ENCODE measurements around the gene SHISAL1.
"Not testable (repeated sequence)": the region's sequence is repeated elsewhere in the genome, so short reads cannot be mapped to it uniquely, and the experiment has no call there.

Gene SHISAL1

GRCh38 chr22:44305455-44305854 lies 7.3 kb downstream of the SHISAL1 start:
- no peak overlapping the region for H3K4me3 ChIP-seq (ENCODE audit: low read depth, low read length)

GRCh38 chr22:44304911-44305310 lies 7.8 kb downstream of the SHISAL1 start:
- no peak overlapping the region for H3K4me3 ChIP-seq (ENCODE audit: low read depth, low read length)

GRCh38 chr22:44304354-44304753 lies 8.4 kb downstream of the SHISAL1 start:
- no peak overlapping the region for H3K4me3 ChIP-seq (ENCODE audit: low read depth, low read length)

GRCh38 chr22:44302363-44302762 lies 10.4 kb downstream of the SHISAL1 start:
- not testable (repeated sequence) for H3K4me3 ChIP-seq (ENCODE audit: low read depth, low read length)

- no peak overlapping the region for H3K4me3 ChIP-seq (ENCODE audit: low read depth, low read length)
These were observed 11.7 kb downstream of the SHISAL1 start for GRCh38 chr22:44301039-44301438.

GRCh38 chr22:44299124-44299523 lies 13.6 kb downstream of the SHISAL1 start:
- H3K4me3 ChIP-seq (ENCODE audit: low read depth, low read length) = no peak overlapping the region

- H3K4me3 ChIP-seq (ENCODE audit: low read depth, low read length) = no peak overlapping the region
These were observed 14.2 kb downstream of the SHISAL1 start for GRCh38 chr22:44298406-44299091.

GRCh38 chr22:44297470-44298061 lies 15.2 kb downstream of the SHISAL1 start:
- no peak overlapping the region for H3K4me3 ChIP-seq (ENCODE audit: low read depth, low read length)

- no peak overlapping the region for H3K4me3 ChIP-seq (ENCODE audit: low read depth, low read length)
These were observed 17.3 kb downstream of the SHISAL1 start for GRCh38 chr22:44295406-44295805.

GRCh38 chr22:44293876-44294275 lies 18.9 kb downstream of the SHISAL1 start:
- H3K4me3 ChIP-seq (ENCODE audit: low read depth, low read length) = no peak overlapping the region

- H3K4me3 ChIP-seq (ENCODE audit: low read depth, low read length) = no peak overlapping the region
These were observed 19.7 kb downstream of the SHISAL1 start for GRCh38 chr22:44293034-44293433.

- no peak overlapping the region for H3K4me3 ChIP-seq (ENCODE audit: low read depth, low read length)
These were observed 20.2 kb downstream of the SHISAL1 start for GRCh38 chr22:44292521-44292920.

GRCh38 chr22:44291674-44292360 lies 20.9 kb downstream of the SHISAL1 start:
- H3K4me3 ChIP-seq (ENCODE audit: low read depth, low read length) = no peak overlapping the region

GRCh38 chr22:44291265-44291664 lies 21.5 kb downstream of the SHISAL1 start:
- H3K4me3 ChIP-seq (ENCODE audit: low read depth, low read length) = no peak overlapping the region

- no peak overlapping the region for H3K4me3 ChIP-seq (ENCODE audit: low read depth, low read length)
These were observed 23.2 kb downstream of the SHISAL1 start for GRCh38 chr22:44289414-44290171.

- H3K4me3 ChIP-seq (ENCODE audit: low read depth, low read length) = no peak overlapping the region
These were observed 23.8 kb downstream of the SHISAL1 start for GRCh38 chr22:44288913-44289312.

- no peak overlapping the region for H3K4me3 ChIP-seq (ENCODE audit: low read depth, low read length)
These were observed 25.0 kb downstream of the SHISAL1 start for GRCh38 chr22:44287741-44288140.

- no peak overlapping the region for H3K4me3 ChIP-seq (ENCODE audit: low read depth, low read length)
These were observed 25.5 kb downstream of the SHISAL1 start for GRCh38 chr22:44287121-44287693.

GRCh38 chr22:44286646-44287045 lies 26.1 kb downstream of the SHISAL1 start:
- no peak overlapping the region for H3K4me3 ChIP-seq (ENCODE audit: low read depth, low read length)

- H3K4me3 ChIP-seq (ENCODE audit: low read depth, low read length) = no peak overlapping the region
These were observed 28.0 kb downstream of the SHISAL1 start for GRCh38 chr22:44284711-44285110.

All from iPS-11a (cell line).